ENCODE data around the gene STK38L.
"Not testable (repeated sequence)": the region's sequence is repeated elsewhere in the genome, so short reads cannot be mapped to it uniquely, and the experiment has no call there.

The STK38L gene

DNA sequence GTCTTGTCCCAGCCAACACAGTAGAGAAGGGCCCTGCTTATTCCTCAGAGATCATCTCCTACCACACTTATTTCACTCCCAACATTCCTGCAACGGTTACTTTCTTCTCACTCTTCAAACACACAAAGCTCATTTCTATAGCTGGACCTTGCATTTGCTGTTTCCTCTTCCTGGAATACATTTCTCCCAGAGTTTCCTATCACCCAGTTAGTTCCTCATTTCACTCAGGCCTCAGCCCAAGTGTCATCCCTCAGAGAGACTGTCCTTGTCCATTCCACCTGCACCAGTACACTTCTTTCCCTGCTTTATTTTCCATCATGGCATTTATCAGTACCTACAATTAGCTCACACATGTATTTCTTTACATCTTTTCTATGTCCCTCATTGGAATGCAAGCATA, 14.7 kb upstream of the STK38L start:
- no peak for DNase-seq

DNA sequence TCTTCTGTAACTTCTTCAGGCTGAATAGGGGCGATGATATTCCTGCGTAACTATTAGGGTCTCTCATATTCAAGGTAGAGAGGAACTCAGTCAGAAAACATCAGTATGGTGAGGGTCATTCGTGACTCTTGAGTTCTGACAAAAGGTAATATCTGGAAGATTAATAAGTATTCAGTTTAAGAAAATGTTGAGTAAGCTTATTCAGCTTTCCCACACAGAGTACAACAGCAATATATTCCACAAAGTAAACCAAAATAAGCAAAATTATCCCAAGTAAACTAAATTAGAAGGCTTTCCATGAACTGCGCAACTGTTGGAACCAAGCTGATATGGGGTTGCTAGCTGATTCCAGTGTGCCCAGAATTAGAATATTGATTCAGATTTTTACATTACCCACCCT, 12.7 kb upstream of the STK38L start:
- not testable (repeated sequence) for DNase-seq

DNA sequence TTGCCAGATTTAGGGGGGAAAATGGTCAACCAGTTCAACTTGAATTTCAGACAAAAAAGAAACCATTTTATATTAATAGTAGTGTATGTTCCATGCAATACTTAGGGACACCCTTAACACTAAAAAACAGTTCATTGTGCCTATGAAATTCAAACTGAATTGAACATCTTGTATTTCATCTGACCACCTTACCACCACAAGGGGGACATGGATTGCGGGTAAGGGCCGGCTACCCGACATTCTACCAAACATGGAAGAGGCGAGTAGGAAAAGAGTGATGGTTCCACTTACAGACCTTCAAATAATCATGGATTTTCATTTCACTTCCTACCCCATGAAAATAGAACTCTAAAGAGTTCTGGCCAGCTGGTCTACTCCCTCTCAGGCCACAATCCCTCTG, 10.3 kb upstream of the STK38L start:
- no peak for DNase-seq

DNA sequence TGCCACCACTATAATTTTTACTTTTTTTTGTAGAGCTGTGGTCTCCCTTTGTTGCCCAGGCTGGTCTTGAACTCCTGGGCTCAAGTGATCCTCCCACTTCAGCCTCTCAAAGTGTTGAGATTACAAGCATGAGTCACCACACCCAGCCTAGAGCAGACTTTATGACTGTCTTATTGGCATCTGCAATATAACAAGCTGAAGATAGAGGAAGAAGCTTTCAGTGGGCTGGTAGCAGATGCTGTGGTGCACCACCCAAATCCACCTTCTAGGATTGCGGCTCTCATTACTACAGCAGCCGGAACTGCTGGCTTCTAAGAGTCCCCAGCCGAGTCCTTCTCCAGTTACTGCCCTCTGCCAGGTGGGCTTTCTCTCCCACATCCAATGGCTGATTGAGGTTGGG, 7.6 kb upstream of the STK38L start:
- peak; percentile 37 for DNase-seq

DNA sequence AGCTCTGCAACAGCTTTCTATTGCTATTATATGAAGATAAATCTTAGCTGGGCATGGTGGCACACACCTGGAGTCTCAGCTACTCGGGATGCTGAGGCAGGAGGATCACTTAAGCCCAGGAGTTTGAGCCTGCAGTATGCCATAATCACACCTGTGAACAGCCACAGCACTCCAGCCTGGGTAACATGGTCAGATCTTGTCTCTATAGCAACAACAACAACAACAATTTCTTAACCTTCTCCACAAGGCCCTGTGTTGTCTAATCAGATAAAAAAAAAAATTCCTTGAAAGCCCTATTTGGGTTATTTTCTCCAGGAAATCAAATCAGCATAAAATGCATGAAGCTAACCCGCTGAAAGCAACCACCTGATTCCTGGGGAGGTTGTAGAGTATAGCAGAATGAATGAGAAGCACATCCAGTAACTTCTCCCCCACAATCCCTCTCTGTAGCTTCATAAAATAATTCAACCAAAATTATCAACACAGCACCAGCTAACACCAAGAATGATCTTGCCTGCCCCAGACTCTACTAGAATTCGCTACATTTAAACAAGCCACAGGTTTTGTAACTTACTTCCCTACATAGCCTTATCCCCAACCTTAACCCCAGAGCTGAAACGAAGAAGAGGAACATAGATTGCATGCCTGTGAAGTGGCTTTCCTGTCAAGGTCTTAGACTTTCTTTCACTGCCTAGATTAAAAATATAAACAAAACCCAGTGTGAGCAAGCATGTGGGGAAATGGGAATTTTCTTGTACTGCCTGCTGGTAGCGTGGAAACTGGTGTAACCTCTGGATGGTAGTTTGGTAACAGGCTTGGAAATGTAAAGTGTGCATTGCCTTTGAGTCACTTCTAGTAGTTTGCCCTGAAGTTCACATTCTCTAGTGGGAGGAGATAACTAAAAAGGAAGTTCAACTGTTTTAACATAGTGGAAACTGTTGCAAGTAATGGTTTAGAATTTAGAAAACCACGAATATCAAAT, 6.0 kb upstream of the STK38L start:
- peak; percentile 41 for DNase-seq

DNA sequence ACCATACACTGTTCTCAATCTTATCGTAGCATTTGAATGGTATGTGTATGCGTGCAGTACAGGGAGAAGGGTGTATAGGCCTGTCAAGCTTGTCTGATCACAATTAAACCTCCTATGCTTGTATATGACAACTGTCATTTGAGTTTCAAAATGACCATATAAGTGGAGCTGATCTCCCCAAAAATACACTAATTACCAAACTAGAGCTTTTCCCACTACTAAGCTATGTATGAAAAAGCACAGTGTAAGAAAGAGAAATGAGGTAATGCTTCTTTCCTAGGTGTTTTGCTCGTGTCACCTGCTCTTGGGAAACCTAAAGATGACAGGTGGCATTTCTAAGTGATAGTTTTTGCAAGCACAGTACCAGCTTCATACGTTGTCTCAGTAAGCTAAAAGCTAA, 1.1 kb upstream of the STK38L start:
- DNase-seq: no peak

DNA sequence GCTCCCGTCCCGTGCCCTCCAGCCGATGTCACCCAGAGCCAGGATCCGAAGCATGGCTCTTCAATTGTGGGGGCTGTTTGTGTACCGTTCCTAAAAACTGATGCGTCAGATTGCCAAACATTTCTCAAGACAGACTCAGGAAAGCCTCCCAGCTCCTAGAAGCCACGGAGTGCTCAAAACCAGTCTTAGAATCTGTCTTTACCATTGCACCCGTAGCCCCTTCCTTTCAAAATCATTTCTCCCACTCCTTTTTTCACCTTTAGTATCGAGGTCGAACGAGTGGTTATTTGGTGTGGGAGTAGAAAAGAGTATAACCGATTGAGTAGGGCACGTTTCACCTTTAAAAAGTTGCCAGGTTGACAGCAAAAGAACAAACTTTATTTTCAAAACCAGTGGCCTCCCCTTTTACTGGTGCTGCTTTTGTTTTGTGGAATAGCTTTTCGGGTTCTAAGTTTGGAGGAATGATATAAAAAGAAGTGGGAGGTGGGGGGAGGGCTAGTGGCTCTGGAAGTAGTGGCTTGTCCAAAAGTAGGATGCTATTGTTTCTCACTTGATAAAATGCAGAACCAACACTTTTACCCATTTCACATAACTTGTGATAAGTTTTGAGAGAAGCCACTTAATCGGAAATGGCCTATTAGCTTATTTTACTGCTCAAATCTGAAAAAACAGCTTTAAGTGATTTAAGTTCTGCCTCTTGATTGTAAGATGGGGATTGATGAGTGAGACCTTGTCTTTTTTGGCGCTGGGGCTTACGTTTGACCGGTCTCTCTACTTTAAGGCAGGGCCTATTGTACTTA, 803 bp downstream of the STK38L start:
- peak; percentile 43 for DNase-seq

DNA sequence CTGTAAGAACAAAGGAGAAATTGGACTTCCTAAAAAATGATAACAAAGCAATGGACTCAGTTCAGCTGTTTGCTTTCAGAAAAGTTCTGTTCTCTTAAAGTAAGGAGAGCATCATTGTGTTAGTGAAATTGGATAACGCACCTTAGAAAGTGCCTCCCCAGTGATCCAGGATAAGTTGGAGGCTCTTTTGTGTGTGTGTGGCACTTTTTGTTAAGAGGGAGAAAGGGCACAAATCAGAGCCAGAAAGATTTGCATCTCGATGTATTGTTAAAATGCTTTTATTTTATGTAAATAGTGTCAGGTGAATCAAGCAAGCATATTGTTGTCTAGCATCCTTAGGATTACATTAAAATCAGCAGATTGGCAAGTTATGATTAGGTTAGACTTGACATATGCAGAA, 2.1 kb downstream of the STK38L start:
- no peak for DNase-seq

DNA sequence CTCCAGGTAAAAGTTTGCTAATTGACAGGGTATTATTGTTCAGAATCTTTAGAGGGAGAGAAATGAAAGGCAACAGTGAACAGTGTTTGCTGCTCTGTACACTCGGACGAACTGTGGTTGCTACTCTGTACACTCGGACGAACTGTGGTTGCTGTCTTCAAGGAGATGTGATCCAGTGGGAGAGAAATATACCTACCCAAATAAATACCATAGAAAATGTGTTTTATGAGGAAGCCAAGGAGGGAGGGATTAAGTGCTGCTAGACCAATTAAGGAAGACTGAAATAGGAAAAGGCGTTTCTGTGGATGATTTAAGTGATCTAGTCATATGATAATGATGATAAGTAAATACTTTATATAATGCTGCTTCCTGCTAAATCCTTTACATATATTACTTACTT, 2.7 kb downstream of the STK38L start:
- DNase-seq: peak; percentile 30

DNA sequence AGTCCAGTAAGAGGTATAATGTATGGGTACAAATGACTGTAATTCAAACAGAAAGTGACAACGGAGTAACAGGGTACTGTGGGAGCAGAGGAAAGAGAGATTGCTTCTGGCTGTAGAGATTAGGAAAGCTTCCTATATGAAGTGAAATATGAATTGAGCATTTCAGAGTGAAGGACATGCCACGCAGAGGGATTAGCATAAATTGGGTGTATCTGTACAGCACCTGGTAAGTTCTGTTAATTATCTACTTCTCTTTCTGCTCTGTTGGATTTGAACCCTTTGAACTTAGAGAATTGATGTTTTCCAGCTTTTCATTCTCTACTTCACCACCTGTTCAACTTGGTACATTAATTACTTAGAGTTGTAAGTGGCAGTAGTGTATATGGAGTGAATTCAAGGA, 8.8 kb downstream of the STK38L start:
- no peak for DNase-seq

DNA sequence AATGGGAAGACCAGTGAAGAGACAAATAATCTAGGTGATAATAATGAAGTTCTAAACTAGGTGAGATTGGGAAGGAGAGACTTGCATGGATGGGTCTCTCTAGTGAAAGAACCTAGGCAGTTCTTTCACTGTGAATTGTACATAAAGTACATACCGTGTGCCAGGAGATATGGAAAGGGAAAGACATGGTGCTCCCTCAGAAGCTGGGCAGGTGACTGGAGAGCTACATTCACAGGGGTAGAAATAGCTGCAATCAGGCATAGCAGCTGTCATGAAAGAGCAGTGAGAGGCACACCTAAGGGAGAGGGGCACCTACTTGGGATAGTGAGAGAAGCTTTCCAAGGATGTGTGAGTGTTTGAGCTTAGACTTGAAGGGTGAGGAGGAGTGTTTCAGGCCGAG, 9.3 kb downstream of the STK38L start:
- DNase-seq: no peak

DNA sequence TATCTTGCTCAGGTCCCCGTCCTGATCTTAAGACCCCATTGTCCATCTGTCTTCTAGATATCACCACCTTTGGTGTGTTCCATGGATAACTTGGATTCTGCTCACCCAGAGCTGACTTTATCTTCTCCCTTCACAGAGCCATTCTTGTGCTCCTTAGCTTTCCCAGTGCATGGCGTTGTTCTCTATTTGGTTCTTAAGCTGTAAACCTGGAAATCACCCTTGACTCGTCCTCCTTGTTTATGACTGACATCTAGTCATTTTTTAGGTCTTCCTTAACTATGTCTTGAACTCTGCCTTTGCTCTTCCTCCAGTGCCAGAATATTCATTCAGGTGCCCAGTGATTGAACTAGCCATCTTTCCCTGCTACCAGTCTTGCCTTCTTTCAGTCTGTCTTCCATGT, 11.7 kb downstream of the STK38L start:
- no peak for DNase-seq

DNA sequence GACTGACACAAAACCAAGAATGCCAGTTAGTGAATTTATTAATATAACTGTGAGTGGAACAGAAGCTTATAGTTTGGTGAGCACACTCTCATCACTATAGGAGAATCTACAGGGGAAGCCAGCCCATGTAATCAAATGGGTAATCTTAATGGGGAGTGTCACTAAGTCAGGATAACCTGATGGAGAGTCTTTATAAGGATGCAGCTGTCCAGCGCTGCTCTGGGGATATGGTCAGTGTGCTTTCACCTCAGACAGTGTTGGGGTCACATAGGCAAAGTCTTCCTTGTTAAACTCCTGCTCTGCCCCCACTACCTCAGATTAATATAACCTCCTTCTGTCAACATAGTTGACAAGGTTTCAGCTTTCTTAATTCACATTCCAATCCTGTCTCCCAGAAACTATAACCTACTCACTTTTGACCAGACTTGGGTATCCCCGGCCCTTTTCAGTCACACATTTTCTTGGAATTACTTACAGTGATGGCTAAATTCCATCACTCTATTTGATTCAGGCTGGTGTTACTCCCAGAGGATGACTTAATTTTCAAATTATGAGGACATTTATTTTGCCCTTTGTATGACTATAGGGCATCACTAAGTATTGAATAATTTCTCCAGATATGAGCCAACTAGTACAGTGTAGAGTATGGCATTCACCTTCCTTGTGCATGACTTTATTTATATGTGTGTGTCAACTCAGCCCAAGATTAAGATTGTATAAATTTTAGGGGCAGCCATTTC, 13.2 kb downstream of the STK38L start:
- peak; percentile 54 for DNase-seq

DNA sequence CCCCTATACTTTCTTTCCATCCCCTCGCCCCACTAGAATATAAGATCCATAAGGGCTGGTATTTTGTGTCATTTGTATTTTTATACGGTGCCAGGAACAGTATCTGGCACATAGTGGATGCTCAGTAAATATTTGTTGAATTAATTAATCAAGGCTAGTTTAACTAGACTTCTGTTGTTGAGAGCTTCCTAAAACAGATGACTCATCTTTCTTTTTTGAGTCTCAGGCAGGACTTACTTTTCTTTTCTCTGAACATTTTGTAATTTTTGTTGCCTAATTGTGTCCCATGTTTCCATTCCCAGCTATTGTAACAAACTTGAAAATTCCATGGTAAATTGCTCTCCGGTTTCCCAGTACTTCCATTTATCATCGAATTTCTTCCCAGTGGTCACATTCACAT, 16.7 kb downstream of the STK38L start:
- DNase-seq: peak; percentile 67

DNA sequence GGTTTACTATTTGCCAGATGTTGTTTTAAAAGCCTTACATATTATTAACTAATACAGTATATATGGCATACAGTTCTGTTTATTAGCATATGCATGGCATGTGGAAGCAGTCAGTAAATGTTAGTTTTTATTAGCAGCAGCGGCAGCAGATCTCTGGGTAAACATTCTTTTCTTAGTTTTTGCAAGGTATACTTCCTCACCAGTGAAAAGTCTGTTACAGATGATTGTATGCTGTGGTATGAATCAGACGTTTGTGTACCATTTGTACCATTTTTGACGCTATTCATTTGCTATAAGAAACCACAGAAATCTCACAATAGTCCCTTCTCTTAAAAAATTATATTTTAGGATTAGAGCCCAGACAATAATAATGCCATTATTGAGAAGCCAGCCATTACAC, 17.8 kb downstream of the STK38L start:
- DNase-seq: peak; percentile 63

DNA sequence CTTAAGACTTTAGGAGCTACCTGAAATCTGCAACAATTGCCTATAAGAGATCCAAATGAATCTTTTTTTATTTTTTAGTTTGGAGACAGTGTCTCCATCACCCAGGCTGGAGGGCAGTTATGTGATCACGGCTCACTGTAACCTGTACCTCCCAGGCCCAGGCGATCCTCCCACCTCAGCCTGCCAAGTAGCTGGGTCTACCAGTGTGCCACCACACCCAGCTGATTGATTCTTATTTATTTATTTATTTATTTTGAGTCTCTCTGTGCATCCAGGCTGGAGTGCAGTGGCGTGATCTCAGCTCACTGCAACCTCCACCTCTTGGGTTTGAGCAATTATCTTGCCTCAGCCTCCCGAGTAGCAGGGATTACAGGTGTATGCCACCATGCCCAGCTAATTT, 26.1 kb downstream of the STK38L start:
- no peak for DNase-seq

DNA sequence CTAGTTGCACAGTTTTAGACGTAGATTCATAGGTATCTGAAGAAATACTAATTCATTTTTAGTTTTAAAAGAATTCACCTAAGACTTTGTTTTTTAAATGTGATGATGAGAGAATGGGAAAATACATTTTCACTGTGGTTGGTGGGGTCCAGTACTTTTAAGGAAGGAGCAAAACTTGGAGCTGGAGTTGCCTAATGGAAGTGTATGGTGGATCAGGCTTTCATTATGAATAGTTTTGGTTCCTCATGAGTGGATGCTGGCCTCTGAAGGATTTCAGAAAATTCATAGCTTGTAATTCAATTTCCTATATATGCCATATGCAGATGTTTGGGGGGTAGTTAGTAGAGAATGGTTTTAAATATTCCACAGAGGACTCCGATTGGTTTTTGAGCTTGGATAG, 27.1 kb downstream of the STK38L start:
- no peak for DNase-seq

DNA sequence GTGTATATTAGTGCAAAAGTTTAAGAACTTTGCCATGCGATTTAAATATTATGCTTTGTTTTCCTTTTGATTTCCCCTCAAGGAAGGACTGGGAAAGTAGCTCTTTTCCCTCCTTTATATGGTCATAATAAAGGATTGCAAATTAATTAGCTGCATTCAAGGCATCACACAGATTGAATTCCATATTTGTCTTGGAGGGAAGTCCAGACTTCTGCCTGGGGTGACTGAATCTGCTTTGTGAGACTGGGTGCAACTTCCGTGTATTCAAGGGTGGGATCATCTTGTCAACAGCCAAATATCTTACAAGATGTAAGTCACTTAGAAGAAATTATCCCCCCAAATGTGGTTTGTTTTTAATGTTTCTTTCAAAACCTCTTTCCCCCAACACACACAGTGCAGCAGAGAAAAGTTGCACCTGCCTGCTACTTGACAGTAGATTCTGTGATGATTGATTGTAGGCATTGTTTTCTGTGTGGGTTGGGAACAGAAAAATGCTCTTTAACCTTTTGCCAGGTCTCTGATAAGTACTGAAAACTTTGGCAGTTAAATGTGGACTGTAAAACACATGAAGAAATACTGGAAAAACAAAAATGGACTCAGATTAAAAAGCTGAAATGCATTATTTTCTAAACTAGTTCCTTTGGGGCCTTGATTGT, 28.4 kb downstream of the STK38L start:
- DNase-seq: no peak

DNA sequence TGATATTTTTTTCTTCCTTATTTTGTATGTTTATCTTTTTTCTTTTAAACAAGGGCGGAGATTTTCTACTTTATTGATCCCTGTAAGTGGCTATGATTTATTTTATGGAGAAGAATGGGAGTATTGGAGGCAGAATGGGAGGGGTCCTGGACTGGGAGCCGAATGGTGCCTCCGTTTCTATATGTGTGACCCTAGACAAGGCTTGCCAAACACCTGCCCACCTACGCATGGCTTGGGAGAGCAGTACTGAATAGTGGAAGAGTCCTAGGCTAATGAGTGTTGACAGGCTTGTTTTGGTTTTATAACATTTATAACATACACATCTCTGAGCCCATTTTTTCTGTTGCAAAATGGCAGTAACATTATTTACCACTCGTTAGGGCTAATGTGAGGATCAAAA, 29.0 kb downstream of the STK38L start:
- DNase-seq: no peak

DNA sequence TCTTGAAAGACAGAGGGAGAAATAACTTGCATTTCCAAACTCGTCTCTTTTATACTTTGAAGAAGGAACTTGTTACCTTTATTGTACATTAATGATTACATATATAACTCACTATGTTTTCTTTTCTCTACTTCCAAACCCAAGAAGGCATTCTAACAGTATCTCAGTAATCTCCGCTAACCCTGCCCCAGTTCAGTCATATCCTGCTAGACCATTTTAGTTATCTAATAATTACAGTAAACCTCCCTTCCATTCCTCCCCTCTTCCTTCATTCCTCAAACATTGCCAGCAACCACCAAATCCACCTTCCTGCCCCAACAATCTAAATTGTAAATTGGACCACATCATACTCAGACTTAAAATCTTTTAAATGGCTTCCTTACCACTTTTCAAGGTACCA, 30.6 kb downstream of the STK38L start:
- no peak for DNase-seq

DNA sequence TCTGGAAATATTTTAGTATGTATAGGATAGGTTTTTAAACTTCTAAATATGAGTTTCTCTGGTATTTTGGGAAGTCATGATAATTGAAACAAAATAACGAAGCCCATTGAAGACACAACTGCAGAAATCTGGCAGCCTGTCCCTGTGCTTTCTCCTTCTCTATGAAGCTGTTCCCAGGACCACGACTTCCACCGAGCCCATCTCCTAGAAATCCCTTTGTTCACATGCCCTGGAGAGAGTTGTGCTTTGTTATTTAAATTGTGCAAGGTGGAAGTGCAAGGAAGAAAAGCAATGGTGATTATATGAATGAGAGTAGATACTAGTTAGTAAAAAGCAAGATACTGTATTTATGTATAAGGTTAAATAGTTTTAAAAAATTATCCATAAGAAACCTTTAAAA, 32.2 kb downstream of the STK38L start:
- no peak for DNase-seq

DNA sequence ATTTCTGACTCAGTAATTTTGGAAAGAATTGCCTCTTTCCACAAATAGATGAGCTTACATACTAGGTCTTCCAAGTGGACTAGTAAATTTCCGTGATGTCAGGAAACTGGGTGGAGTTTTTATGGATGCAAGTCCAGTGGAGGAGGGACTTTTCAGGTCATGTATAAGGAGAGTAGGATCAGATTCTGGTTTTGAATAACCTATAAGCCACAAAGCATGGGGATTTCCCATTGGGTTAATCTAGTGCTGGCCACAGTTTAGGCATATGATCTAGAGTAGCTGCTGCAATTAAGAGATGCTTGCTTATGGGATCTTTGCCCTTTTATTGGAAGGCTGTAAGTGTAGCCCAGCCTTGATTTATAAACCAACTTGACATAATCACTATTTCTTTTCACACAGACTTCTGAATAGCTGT, 33.8 kb downstream of the STK38L start:
- peak; percentile 81 for DNase-seq

DNA sequence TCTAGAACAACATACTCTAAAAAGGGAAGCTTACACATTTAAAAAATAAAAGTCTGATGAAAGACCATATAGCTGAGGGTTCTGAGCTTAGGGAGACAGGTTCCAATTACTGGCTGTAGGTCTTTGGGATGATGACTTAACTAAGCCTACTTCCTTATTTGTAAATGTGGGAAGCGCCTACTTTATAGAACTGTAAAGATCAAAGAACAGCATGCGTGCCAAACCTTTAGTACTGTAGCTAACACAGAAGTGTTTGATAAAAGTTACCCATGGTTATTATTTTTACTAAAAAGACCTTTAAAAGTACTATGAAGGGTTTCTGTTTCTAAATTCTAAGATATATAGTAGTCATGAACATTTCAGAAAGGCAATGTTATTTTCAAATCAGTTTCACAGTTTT, 35.7 kb downstream of the STK38L start:
- no peak for DNase-seq

All from HCEC 1CT (cell line).